ENCODE data around the gene RYR2. TPM values are rescaled to one million over a fixed set of nuclear protein-coding genes. Genes with fewer than 3 reads are reported as not detected.

RYR2 gene
- total RNA-seq, 1 donor from 2014 or later = not detected

DNA sequence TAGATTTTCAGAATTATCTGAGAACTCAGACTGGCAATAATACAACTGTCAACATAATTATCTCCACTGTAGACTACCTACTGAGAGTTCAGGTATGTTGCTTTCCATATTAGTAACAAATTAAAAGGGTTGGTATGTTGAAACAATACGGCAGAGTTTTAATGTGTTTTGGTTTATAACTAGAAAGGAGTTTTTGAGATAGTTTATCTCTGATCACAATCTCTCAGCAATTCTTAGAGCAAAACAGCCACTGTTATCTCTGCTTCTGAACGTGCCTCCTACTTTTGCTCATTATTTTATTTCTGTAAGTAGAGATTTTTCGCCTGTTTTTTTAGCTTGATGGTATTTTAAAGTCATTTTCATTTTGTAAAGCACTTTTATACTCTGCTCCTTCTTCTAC lies 730.0 kb downstream of the RYR2 start:
- TF ChIP-seq, protein P1, sequence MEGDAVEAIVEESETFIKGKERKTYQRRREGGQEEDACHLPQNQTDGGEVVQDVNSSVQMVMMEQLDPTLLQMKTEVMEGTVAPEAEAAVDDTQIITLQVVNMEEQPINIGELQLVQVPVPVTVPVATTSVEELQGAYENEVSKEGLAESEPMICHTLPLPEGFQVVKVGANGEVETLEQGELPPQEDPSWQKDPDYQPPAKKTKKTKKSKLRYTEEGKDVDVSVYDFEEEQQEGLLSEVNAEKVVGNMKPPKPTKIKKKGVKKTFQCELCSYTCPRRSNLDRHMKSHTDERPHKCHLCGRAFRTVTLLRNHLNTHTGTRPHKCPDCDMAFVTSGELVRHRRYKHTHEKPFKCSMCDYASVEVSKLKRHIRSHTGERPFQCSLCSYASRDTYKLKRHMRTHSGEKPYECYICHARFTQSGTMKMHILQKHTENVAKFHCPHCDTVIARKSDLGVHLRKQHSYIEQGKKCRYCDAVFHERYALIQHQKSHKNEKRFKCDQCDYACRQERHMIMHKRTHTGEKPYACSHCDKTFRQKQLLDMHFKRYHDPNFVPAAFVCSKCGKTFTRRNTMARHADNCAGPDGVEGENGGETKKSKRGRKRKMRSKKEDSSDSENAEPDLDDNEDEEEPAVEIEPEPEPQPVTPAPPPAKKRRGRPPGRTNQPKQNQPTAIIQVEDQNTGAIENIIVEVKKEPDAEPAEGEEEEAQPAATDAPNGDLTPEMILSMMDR (IDR thresholded peaks at IDR 0.05; ENCODE audit: insufficient read depth, low read length, poor library complexity, severe bottlenecking) = no peak
- no peaks in the 10 kb centered on the region for H3K36me3 ChIP-seq (ENCODE audit: control insufficient read depth, insufficient read depth, low read length)
- DNase-seq (ENCODE audit: low read depth) = no peak
- H3K4me3 ChIP-seq (ENCODE audit: low read depth, low read length) = no peak overlapping the region
- no peaks in the 10 kb centered on the region for H3K27me3 ChIP-seq (ENCODE audit: control insufficient read depth, insufficient read depth, low read length)

DNA sequence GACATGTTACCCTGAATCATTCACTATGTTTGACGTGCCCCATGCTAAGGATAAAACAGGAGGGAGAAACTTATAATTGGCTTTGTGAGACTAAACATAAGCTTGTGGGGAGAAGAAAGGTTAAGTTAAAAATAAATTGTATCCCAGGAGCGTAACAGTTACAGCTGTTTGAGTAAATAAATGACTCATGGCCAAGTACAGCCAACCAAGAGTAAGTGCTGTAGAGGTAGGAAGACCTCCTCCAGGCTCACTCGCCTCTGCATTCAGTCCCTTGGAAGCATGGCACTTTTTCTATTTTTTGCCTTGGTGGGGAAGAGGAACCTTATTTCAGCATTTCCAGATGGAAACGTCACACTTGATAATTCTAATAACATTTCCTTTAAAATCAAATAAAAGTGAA lies 732.3 kb downstream of the RYR2 start:
- TF ChIP-seq, protein P1 (IDR thresholded peaks at IDR 0.05; ENCODE audit: insufficient read depth, low read length, poor library complexity, severe bottlenecking) = no peak
- H3K27me3 ChIP-seq (ENCODE audit: control insufficient read depth, insufficient read depth, low read length) = no peaks in the 10 kb centered on the region
- no peaks in the 10 kb centered on the region for H3K36me3 ChIP-seq (ENCODE audit: control insufficient read depth, insufficient read depth, low read length)
- no peak for DNase-seq (ENCODE audit: low read depth)
- no peak overlapping the region for H3K4me3 ChIP-seq (ENCODE audit: low read depth, low read length)

DNA sequence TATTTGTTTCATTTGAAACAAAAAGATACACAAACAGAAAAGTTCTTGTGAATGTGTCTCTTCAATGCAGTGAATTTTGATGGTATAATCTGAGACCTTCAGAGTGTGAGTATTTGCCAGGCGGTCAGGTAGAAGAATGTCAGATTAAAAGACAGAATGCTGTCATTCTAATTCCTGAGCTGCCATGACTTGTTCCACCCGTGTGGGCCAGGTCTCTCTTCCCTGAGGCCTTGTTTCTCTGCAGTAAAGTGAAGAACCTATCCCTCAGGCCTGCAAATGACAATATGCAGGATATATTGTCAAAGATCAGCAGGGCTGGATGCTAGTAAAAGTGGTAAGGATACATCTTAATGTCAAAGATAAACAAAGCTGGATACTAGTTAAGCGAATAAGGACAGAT lies 737.4 kb downstream of the RYR2 start:
- Histone ChIP-seq H3K27me3 (ENCODE audit: control insufficient read depth, insufficient read depth, low read length) (no peaks in the 10 kb centered on the region), H3K36me3 (ENCODE audit: control insufficient read depth, insufficient read depth, low read length) (no peaks in the 10 kb centered on the region), H3K4me3 (ENCODE audit: low read depth, low read length) (no peak overlapping the region)
- no peak for DNase-seq (ENCODE audit: low read depth)
- TF ChIP-seq, protein P1 (IDR thresholded peaks at IDR 0.05; ENCODE audit: insufficient read depth, low read length, poor library complexity, severe bottlenecking) = no peak

DNA sequence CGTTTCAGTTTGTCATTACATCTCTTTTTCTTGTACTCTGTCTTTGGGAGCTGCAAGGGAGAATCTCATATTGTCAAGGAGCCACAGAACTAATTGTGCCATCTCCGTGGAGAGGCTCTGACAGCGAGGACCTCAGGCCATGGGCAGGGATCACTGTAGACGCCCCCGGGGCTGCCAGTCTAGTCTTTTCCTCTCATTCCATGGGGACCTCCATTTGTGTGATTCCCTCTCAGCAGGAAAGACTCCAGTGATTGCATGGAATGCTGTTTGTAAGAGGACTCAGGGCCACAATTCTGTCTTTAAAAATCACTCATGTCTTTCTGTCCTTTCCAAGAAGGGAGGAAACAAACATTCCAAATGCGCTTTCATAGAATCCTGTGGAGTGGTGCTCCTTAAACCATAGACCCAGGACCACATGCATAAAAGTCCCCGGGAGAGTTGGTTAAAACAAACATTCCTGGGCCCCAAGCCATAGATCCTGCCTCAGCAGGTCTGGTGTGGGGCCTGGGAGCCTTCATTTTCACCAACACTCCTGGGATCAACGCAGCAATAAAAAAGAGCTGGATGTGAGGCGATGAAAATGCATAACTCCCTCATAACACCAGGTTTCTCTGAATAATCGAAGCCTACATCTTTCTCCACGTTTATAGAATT lies 744.2 kb downstream of the RYR2 start:
- Histone ChIP-seq H3K36me3 (ENCODE audit: control insufficient read depth, insufficient read depth, low read length) (no peaks in the 10 kb centered on the region), H3K27me3 (ENCODE audit: control insufficient read depth, insufficient read depth, low read length) (no peaks in the 10 kb centered on the region), H3K4me3 (ENCODE audit: low read depth, low read length) (no peak overlapping the region)
- DNase-seq (ENCODE audit: low read depth) = no peak
- TF ChIP-seq, protein P1 (IDR thresholded peaks at IDR 0.05; ENCODE audit: insufficient read depth, low read length, poor library complexity, severe bottlenecking) = no peak

DNA sequence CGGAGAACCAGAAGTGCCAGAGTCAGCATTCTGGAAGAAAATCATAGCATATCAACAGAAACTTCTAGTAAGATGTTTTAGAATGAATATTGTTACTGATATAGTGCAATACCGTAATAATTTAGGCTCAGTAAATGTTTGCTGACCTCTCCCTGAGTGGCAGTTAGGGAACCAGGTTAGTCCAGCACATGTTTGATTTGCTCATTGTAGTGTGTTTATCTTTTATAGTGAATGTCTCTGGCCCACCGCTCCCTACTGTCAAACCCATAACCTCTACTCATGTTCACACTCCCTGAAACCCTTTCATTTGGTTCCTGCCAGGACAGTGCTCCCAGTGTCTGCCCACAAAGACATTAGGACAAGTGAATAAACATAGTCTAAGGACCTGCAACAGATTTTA lies 746.1 kb downstream of the RYR2 start:
- Histone ChIP-seq H3K36me3 (ENCODE audit: control insufficient read depth, insufficient read depth, low read length) (no peaks in the 10 kb centered on the region), H3K27me3 (ENCODE audit: control insufficient read depth, insufficient read depth, low read length) (no peaks in the 10 kb centered on the region), H3K4me3 (ENCODE audit: low read depth, low read length) (no peak overlapping the region)
- DNase-seq (ENCODE audit: low read depth) = no peak
- TF ChIP-seq, protein P1 (IDR thresholded peaks at IDR 0.05; ENCODE audit: insufficient read depth, low read length, poor library complexity, severe bottlenecking) = no peak

DNA sequence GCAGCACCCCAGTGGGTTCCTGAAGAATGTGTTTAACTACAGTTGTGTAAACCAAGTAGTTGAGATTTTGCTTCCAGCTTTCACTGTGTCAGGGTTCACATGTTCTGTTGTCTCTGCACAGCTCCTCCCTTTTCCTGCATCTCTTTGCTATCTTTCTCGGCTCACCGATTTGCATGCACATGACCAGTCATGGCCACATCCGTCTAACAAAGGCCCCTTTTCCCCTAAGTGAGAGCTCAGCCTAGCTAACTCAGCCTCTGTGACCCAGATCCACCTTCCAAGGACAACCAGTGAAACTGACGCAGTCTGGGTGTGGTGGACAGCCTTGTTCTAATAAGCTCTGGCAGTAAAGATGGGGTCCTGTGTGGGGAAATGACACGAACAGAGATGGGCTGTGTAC lies 747.6 kb downstream of the RYR2 start:
- no peak for DNase-seq (ENCODE audit: low read depth)
- TF ChIP-seq, protein P1 (IDR thresholded peaks at IDR 0.05; ENCODE audit: insufficient read depth, low read length, poor library complexity, severe bottlenecking) = no peak
- Histone ChIP-seq H3K27me3 (ENCODE audit: control insufficient read depth, insufficient read depth, low read length) (no peaks in the 10 kb centered on the region), H3K36me3 (ENCODE audit: control insufficient read depth, insufficient read depth, low read length) (no peaks in the 10 kb centered on the region), H3K4me3 (ENCODE audit: low read depth, low read length) (no peak overlapping the region)
